Measurements from ENCODE around the gene TMEM131.
"Not testable (repeated sequence)": the region's sequence is repeated elsewhere in the genome, so short reads cannot be mapped to it uniquely, and the experiment has no call there.

Gene TMEM131

GRCh38 chr2:97907369-97908100, 88.2 kb downstream of the TMEM131 start:
- no peak for DNase-seq

- DNase-seq: no peak
Measured at GRCh38 chr2:97906307-97906706, 89.4 kb downstream of the TMEM131 start.

- no peak for DNase-seq
Measured at GRCh38 chr2:97905294-97905693, 90.5 kb downstream of the TMEM131 start.

- no peak for DNase-seq
Measured at GRCh38 chr2:97901862-97902261, 93.9 kb downstream of the TMEM131 start.

- DNase-seq: no peak
Measured at GRCh38 chr2:97900806-97901205, 94.9 kb downstream of the TMEM131 start.

GRCh38 chr2:97893042-97893441, 102.7 kb downstream of the TMEM131 start:
- not testable (repeated sequence) for DNase-seq

- no peak for DNase-seq
Measured at GRCh38 chr2:97891611-97892010, 104.1 kb downstream of the TMEM131 start.

GRCh38 chr2:97889156-97889555, 106.6 kb downstream of the TMEM131 start:
- DNase-seq: no peak

GRCh38 chr2:97885841-97886240, 109.9 kb downstream of the TMEM131 start:
- no peak for DNase-seq

- DNase-seq: no peak
Measured at GRCh38 chr2:97880334-97880733, 115.4 kb downstream of the TMEM131 start.

GRCh38 chr2:97878865-97879264, 116.9 kb downstream of the TMEM131 start:
- no peak for DNase-seq

GRCh38 chr2:97878317-97878716, 117.4 kb downstream of the TMEM131 start:
- DNase-seq: not testable (repeated sequence)

- no peak for DNase-seq
Measured at GRCh38 chr2:97871096-97871780, 124.5 kb downstream of the TMEM131 start.

GRCh38 chr2:97870396-97870843, 125.3 kb downstream of the TMEM131 start:
- no peak for DNase-seq

GRCh38 chr2:97869722-97870346, 125.9 kb downstream of the TMEM131 start:
- DNase-seq: no peak

GRCh38 chr2:97868986-97869721, 126.6 kb downstream of the TMEM131 start:
- no peak for DNase-seq

GRCh38 chr2:97863829-97864228, 131.9 kb downstream of the TMEM131 start:
- DNase-seq: no peak

GRCh38 chr2:97861177-97861576, 134.6 kb downstream of the TMEM131 start:
- DNase-seq: no peak

- DNase-seq: no peak
Measured at GRCh38 chr2:97858442-97858841, 137.3 kb downstream of the TMEM131 start.

GRCh38 chr2:97857553-97857952, 138.2 kb downstream of the TMEM131 start:
- DNase-seq: no peak

- not testable (repeated sequence) for DNase-seq
Measured at GRCh38 chr2:97853057-97853456, 142.7 kb downstream of the TMEM131 start.

GRCh38 chr2:97851172-97851571, 144.6 kb downstream of the TMEM131 start:
- no peak for DNase-seq

- DNase-seq: no peak
Measured at GRCh38 chr2:97849881-97850528, 145.7 kb downstream of the TMEM131 start.

Data from SHP77 (cell line).